GM19099 (cell line): Measurements from ENCODE around the gene CYYR1.

ENCODE experiments used
- POLR2A ChIP-seq: IDR thresholded peaks from 3 replicates; pipeline ENCODE4 v1.6.1; 2011; ENCODE audit warnings: low read depth; ENCODE audit not compliant: insufficient read length; ENCODE audit errors: extremely low read depth

The CYYR1 gene

GRCh38 chr21:26572702-26573381 is at the start of gene CYYR1:
TSS of gene CYYR1 (minus strand) at chr21:26573286. CDS start at chr21:26572940, 346 bp downstream.
- TF ChIP-seq POLR2A, result no peak

GRCh38 chr21:26617176-26617575 is 44.1 kb upstream of the CYYR1 start:
- no peak for TF ChIP-seq POLR2A

DNA sequence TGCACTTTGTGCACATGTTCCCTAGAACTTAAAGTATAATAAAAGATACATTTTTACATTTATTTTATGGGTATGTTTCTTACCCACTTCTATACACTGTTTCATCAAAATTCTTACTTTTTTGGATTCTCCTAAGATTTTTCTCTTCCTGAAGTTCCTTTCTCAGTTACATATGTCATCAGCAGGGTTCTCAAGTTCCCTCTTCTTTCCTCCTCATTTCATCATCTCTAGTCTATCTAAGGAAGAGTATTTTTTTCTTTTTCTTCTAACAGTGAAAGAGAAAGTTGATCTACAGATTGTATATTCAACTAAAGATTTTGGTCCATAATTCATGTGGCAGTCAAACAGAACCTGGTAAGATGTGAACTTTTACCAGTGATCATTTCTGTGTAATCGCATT is 41.2 kb upstream of the CYYR1 start:
- TF ChIP-seq POLR2A, result no peak

- no peak for TF ChIP-seq POLR2A
These were observed 26.2 kb upstream of the CYYR1 start for GRCh38 chr21:26599261-26599660.

- TF ChIP-seq POLR2A, result no peak
These were observed 24.9 kb upstream of the CYYR1 start for GRCh38 chr21:26597981-26598380.

- no peak for TF ChIP-seq POLR2A
These were observed 23.9 kb upstream of the CYYR1 start for GRCh38 chr21:26597031-26597430.

GRCh38 chr21:26595971-26596370 is 22.9 kb upstream of the CYYR1 start:
- TF ChIP-seq POLR2A, result no peak

DNA sequence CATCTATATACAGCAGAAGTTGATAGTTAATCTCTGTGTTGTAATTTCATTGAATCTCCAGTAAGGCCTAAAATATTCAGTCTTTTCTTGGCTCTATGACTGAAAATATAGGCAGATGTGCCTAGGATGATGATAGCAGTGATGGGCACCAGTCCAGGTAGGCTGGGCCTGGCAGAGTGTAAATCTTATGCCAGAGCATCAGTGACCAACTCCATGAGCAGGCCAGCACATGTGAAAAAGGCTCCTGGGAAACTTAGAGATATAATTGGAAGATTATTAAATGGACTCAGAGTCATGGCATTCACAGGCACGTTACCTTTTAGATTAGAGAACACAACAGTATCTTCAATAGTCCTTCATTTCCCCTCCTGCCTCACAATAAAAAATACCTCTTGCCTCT is 20.7 kb upstream of the CYYR1 start:
- no peak for TF ChIP-seq POLR2A

GRCh38 chr21:26591543-26591942 is 18.5 kb upstream of the CYYR1 start:
- no peak for TF ChIP-seq POLR2A

DNA sequence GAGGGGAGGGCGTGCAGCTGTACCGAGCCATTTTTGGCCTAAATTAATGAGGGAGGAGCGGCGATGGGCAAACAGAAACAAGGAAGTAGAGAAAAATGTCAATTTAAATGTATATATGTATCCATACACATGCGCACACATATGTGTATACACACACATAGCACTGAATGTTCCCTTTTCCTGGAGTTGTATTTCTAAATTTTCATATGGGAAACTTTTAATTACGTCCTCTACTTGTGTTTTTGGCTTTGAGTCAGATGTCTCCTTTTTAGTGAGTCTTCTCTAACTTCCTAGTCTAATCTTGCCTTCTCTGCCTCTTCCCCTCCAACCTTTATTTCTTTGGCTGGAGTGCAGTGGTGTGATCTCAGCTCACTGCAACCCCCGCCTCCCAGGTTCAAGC is 15.4 kb upstream of the CYYR1 start:
- TF ChIP-seq POLR2A, result no peak

GRCh38 chr21:26587736-26588201 is 14.7 kb upstream of the CYYR1 start:
- no peak for TF ChIP-seq POLR2A

DNA sequence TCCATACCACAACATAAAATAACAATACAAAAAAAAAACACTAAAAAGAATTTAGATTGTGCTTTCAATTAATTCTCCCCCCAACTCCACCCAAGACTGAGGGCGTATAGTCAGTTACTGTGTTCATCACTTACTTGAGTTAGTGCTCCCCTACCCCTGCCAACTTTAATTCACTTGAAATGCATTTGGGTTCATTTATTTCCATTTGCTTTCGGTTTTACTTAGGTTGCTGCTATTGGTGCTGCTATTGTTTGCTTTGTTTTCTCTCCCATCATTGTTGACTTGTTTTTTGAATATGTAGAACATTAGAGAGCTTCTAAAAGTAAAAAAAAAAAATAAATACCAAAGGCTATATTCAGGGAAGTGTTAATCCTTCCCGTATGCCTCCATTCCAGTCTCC is 10.7 kb upstream of the CYYR1 start:
- TF ChIP-seq POLR2A, result no peak

- no peak for TF ChIP-seq POLR2A
These were observed 8.7 kb upstream of the CYYR1 start for GRCh38 chr21:26581818-26582217.

DNA sequence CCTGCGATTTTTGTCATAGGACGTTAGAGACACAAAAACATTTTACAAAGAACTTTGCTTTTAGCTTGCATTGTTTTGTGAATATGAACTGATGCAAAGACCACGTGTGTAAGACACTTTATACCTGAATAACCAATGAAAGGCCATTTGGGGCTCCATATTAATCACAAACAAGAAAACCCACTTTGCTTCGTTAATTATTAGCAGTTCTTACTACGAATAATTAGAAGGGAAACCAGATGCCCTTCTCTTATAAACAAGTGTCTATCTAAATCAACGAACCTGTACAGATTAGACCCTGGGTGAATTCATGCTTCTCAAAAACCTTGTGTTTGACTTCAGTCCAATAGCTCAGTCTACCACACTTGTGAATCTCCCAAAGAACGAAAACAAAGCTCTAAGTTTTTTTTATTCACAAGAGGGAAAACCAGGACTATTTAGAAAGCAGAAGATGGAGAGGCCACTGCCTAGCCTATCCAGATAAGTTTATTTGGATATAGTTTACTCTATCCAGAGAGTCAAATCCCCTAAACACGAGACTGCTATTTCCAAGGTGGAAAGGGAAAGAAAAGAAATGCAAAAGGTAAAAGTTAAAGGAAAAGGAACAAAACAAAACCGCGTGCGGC is 897 bp downstream of the CYYR1 start:
- TF ChIP-seq POLR2A, result no peak

DNA sequence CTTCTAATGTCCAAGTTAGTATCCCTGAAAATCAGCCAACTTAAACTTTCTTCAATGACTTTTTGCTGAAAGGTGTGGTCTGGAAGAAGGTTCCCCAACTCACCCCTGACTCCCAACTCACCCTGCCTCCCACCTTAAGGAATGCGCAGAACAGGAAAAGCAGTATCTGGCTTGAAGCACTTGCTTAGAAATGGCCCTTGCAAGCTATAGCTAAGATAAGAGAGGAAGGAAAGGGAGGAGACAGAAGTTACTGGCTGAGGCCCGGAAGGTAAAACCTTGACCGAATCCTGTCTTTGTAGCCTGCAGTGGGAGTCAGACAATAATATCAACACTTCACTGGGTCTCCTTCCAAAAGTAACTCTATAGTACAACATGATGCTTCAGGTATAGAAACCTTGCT is 2.9 kb downstream of the CYYR1 start:
- TF ChIP-seq POLR2A, result no peak

- no peak for TF ChIP-seq POLR2A
These were observed 7.5 kb downstream of the CYYR1 start for GRCh38 chr21:26565546-26565945.
